Activated CD4-positive, alpha-beta T cell treated with anti-CD3 and anti-CD28 coated beads for 36 hours (primary cell): ENCODE data around the gene TENT5C. TPM values are rescaled to one million over a fixed set of nuclear protein-coding genes. Genes with fewer than 3 reads are reported as not detected.

Experiments used
- ATAC-seq: fragments of 200-7000 bp; cut with Tn5 transposase; one replicate; pipeline ENCODE4 v1.10.0; 2021; ENCODE audit warnings: mild to moderate bottlenecking, moderate library complexity
- CTCF ChIA-PET: fragments of 350-600 bp; sonication (Branson Sonifier 250); formaldehyde crosslinking; loops from one replicate; lab custom pipeline; 2021; ENCODE audit warnings: antibody characterized with exemption; lab: Charles Lee
- POLR2A ChIA-PET: fragments of 350-600 bp; sonication (Branson Sonifier 250); formaldehyde crosslinking; loops from one replicate; lab custom pipeline; 2021; ENCODE audit warnings: antibody characterized with exemption, inconsistent platforms; lab: Charles Lee
- DNase-seq: peaks from one replicate; pipeline ENCODE4 v3.0.0-alpha.2; 2020
- H3K27ac Mint-ChIP-seq: one replicate; pipeline ENCODE4 v1.8.0; 2021; ENCODE audit warnings: mixed read lengths
- H3K27me3 Mint-ChIP-seq: one replicate; pipeline ENCODE4 v1.8.0; 2021; ENCODE audit warnings: mixed read lengths
- H3K36me3 Mint-ChIP-seq: one replicate; pipeline ENCODE4 v1.8.0; 2021; ENCODE audit warnings: low read depth, mixed read lengths
- H3K4me1 Mint-ChIP-seq: one replicate; pipeline ENCODE4 v1.8.0; 2021; ENCODE audit warnings: mixed read lengths
- H3K4me3 Mint-ChIP-seq: one replicate; pipeline ENCODE4 v1.8.0; 2021; ENCODE audit warnings: mild to moderate bottlenecking, moderate library complexity, mixed read lengths
- H3K9me3 Mint-ChIP-seq: one replicate; pipeline ENCODE4 v1.8.0; 2021; ENCODE audit warnings: low read depth, mixed read lengths
- intact Hi-C, 2 experiments: fragments of 100-400 bp; cut with DNase I in 1 of 2; cut with micrococcal nuclease in 1 of 2; formaldehyde crosslinking; loops; one replicate each; pipeline versions ENCODE4 v1.14.2 to v1.15.1; 2022 to 2024; cut with DNase I, micrococcal nuclease
- total RNA-seq, 2 experiments: library from RNA; stranded (reverse); gene quantifications; one replicate each; pipeline ENCODE4 v1.2.3, GENCODE V29; 2021

Gene TENT5C
- total RNA-seq, 2 experiments from 2014 or later = 6.0 to 6.4 TPM

DNA sequence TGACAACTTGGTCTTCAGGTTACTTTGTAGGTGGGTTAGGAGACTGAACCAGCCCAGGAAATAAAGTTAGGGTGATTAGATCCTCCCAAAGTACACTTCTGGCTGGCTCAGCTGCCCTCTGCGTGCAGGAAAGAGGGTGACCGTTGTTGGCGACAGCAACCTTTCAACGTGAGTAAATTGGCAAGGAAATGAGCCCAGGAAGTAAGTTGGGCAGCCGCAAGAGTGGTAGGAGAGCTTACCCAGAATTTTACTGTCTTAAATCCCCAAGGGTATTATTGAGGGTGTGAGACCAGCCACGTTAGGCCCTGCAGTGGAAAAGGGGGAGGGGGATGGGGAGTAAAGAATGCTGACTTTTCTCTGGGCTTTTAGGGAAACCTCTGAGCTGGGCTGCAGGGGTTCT, 1.6 kb downstream of the TENT5C start:
- peak; percentile 4 for ATAC-seq
- DNase-seq = peak; percentile 61
- POLR2A ChIA-PET = interaction anchor here (1.4 to 3.6 kb wide), 3 partner anchors 45 to 52 kb away, joined by 3 to 21 read pairs (median 6); no protein-coding TSS in a partner anchor
- Mint-ChIP-seq H3K27me3 (peaks cover 2% of the 10 kb centered on the region), H3K27ac (peak overlapping the region; percentile 7), H3K4me3 (peak overlapping the region; percentile 92), H3K9me3 (no peaks in the 10 kb centered on the region), H3K4me1 (peaks cover 41% of the 10 kb centered on the region), H3K36me3 (peaks cover 2% of the 10 kb centered on the region)
- intact Hi-C loops = loop anchor here (5.0 to 10.0 kb wide), 4 partner anchors 145 to 1230 kb away; partner anchors contain the start of genes CD2 (in 1 of the 2) and TTF2 (in 1 of the 2)
- CTCF ChIA-PET = interaction anchor here (0.9 to 2.4 kb wide), 7 partner anchors 14 to 147 kb away, joined by 3 to 15 read pairs (median 5); no protein-coding TSS in a partner anchor

DNA sequence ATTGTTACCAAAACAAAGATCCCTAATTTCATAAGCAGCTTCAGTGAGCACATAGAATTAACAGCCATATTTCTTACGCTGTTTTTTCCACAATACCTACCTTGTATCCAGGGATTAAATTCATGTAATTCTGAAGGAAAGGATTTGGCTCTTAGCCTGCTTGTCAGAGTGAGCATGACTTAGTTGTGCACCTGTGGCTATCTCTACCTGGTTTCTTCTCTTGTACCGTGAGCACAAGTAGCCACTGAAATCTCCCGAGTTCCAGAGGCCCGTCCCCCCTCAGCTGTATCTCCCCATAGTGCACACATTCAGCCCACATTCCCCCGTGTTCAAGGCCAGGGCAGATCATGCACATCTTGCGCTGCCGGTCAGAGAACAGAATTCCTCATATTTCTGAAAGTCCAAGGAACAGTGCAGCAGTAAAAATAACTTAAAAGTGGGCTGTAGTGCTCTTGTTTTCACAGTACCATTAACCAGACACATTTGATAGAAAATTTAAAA, 2.3 kb downstream of the TENT5C start:
- ATAC-seq (no peak), DNase-seq (no peak)
- ChIA-PET POLR2A (interaction anchor here (0.6 to 3.6 kb wide), 4 partner anchors 44 to 271 kb away, joined by 3 to 21 read pairs (median 4); no protein-coding TSS in a partner anchor), CTCF (interaction anchor here (0.8 to 2.4 kb wide), 8 partner anchors 13 to 150 kb away, joined by 3 to 15 read pairs (median 4); no protein-coding TSS in a partner anchor)
- Mint-ChIP-seq H3K27ac (no peak overlapping the region), H3K27me3 (peaks cover 2% of the 10 kb centered on the region), H3K4me3 (peak overlapping the region; percentile 92), H3K4me1 (peaks cover 48% of the 10 kb centered on the region), H3K36me3 (peaks cover 2% of the 10 kb centered on the region), H3K9me3 (no peaks in the 10 kb centered on the region)
- intact Hi-C loops = loop anchor here (5.0 to 10.0 kb wide), 4 partner anchors 144 to 1231 kb away; partner anchors contain the start of genes CD2 (in 1 of the 2) and TTF2 (in 1 of the 2)

DNA sequence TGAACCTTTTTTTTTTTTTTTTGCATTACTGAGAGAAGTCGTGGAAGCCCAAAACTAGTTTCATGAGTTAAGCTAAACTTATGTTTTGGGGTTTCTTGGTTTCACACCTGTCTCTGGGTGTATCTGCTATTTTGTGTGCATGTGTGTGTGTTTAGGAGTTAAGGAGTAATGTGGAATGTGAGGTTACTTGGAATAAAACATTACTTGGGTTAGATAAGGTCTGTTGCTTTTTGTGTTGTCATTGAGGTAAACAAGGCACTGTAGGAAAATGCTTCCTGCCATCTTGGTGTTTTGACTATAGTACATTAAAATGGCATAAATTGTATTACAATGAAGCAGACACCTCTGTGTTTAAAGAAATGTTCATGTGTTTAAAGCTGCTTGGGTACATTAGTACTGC, 2.9 kb downstream of the TENT5C start:
- DNase-seq (no peak), ATAC-seq (no peak)
- H3K36me3 Mint-ChIP-seq = peaks cover 2% of the 10 kb centered on the region
- H3K4me1 Mint-ChIP-seq = peaks cover 53% of the 10 kb centered on the region
- intact Hi-C loops = loop anchor here (5.0 to 10.0 kb wide), 4 partner anchors 144 to 1231 kb away; partner anchors contain the start of genes CD2 (in 1 of the 2) and TTF2 (in 1 of the 2)
- CTCF ChIA-PET = interaction anchor here (0.7 to 1.8 kb wide), 5 partner anchors 20 to 149 kb away, joined by 3 to 7 read pairs (median 3); no protein-coding TSS in a partner anchor
- H3K27ac Mint-ChIP-seq = no peak overlapping the region
- peak overlapping the region; percentile 92 for H3K4me3 Mint-ChIP-seq
- POLR2A ChIA-PET = interaction anchor here (3.6 kb wide), 1 partner anchor 46 kb away, joined by 21 read pairs; no protein-coding TSS in a partner anchor
- H3K27me3 Mint-ChIP-seq = peaks cover 2% of the 10 kb centered on the region
- no peaks in the 10 kb centered on the region for H3K9me3 Mint-ChIP-seq

DNA sequence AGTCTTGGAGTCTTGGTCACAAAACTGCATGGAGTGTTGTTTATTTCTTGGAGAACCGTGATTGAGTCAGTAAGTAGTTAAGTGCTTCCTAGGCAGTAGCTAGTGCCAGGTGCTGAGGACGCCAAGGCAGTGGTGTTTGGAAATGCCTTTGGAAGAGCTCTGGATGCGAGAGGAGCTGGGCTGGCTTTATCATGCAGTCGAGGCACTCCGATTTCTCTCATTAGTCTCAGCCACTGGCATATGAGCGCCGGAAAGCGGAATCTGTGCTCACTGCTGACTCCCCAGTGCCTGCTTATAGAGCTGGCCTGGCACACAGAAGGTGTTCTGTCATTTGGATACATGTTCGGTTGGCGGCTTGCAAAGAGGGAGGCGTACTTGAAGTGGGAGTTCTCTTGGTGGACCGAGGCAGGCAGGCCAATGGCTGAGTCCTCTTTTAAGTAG, 3.6 kb downstream of the TENT5C start:
- intact Hi-C loops = loop anchor here (5.0 to 10.0 kb wide), 4 partner anchors 143 to 1232 kb away; partner anchors contain the start of genes CD2 (in 1 of the 2) and TTF2 (in 1 of the 2)
- Mint-ChIP-seq H3K27me3 (peaks cover 2% of the 10 kb centered on the region), H3K36me3 (peaks cover 2% of the 10 kb centered on the region), H3K4me3 (no peak overlapping the region), H3K27ac (no peak overlapping the region), H3K4me1 (peaks cover 59% of the 10 kb centered on the region), H3K9me3 (no peaks in the 10 kb centered on the region)
- CTCF ChIA-PET = interaction anchor here (0.6 to 1.3 kb wide), 4 partner anchors 19 to 206 kb away, joined by 3 read pairs; no protein-coding TSS in a partner anchor
- POLR2A ChIA-PET = interaction anchor here (3.6 kb wide), 1 partner anchor 45 kb away, joined by 21 read pairs; no protein-coding TSS in a partner anchor
- no peak for DNase-seq
- ATAC-seq = no peak

DNA sequence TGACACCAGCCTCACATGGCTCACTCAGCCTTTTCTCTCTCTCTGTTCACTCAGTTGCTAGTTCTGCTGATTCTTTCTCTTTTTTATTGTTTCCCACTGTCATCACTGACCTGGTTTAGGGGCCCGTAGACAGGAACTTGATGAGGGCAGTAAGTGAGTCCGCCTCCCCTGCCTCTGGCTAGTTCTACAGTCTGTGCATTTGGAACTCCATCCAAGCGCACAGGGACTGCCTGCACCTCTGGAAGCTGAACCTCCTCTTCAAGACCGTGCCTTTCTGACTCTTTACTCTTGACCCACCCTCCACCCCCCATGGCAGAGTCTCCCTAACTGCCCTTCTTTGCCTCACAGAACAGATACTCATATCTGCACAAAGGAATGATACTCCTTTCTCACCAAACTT, 4.2 kb downstream of the TENT5C start:
- peaks cover 2% of the 10 kb centered on the region for H3K27me3 Mint-ChIP-seq
- no peak overlapping the region for H3K4me3 Mint-ChIP-seq
- ATAC-seq (no peak), DNase-seq (no peak)
- CTCF ChIA-PET = interaction anchor here (0.6 to 1.3 kb wide), 3 partner anchors 18 to 206 kb away, joined by 3 read pairs; no protein-coding TSS in a partner anchor
- peaks cover 59% of the 10 kb centered on the region for H3K4me1 Mint-ChIP-seq
- POLR2A ChIA-PET = interaction anchor here (3.6 kb wide), 1 partner anchor 45 kb away, joined by 21 read pairs; no protein-coding TSS in a partner anchor
- no peak overlapping the region for H3K27ac Mint-ChIP-seq
- peaks cover 2% of the 10 kb centered on the region for H3K36me3 Mint-ChIP-seq
- no peaks in the 10 kb centered on the region for H3K9me3 Mint-ChIP-seq
- intact Hi-C loops = loop anchor here in 1 of 2 experiments (10.0 kb wide), 1 partner anchor 245 kb away; the partner anchor contains the start of gene MAN1A2

DNA sequence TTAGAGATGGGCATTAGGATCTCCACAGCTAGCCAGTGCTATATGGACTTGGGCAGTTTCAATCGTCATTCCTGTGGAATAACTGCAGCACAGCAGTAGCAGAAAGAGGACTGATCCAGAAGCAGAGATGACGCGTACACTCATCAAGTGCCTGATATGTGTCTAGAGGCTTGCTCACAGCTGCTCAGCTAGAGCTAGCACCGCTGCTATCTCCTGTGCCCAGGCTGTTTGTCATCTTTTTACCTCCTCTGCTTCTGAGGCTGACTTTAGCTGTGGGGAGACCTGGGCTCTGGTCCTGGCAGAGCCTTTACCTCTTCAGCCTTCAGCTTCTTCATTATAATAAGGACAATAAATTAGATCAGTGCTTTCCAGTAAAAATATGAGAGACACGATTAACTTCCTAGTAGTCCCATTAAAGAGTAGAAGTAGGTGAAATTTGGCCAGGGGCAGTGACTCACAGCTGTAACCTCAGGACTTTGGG, 5.3 kb downstream of the TENT5C start:
- no peak overlapping the region for H3K27ac Mint-ChIP-seq
- DNase-seq (no peak), ATAC-seq (no peak)
- H3K4me1 Mint-ChIP-seq = peaks cover 67% of the 10 kb centered on the region
- CTCF ChIA-PET = interaction anchor here (0.9 to 1.4 kb wide), 3 partner anchors 71 to 77 kb away, joined by 3 to 5 read pairs (median 4); no protein-coding TSS in a partner anchor
- H3K27me3 Mint-ChIP-seq = peaks cover 2% of the 10 kb centered on the region
- peaks cover 4% of the 10 kb centered on the region for H3K36me3 Mint-ChIP-seq
- POLR2A ChIA-PET = interaction anchor here (0.5 to 0.7 kb wide), 2 partner anchors 39 to 51 kb away, joined by 3 read pairs; no protein-coding TSS in a partner anchor
- no peaks in the 10 kb centered on the region for H3K9me3 Mint-ChIP-seq
- no peak overlapping the region for H3K4me3 Mint-ChIP-seq
- intact Hi-C loops = loop anchor here in 1 of 2 experiments (10.0 kb wide), 1 partner anchor 246 kb away; the partner anchor contains the start of gene MAN1A2

DNA sequence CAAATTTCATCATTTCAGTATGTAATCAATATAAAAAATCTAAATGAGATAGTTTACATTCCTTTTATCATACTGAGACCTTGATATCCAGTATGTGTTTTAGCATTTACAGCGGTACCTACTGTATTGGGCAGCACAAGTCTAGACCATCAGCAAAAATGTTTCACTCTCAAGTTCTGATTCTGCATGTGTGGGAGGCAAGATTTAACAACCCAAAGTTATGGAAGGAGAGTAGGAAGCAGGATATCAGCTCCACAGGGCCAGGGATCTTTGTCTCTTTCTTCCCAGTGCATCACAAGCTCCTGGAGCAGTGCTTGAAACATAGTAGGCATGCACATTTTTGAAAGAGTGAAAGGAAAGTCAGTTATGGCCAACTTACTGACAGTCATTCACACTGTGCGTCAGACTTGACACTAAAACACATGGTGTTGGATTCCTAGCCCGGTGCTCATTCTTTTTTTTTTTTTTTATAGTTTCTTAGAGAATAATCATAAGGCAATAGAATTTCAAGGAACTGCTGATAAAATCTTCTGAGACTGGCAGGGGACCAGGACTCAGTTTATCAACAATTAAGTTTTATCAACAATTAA, 6.1 kb downstream of the TENT5C start:
- Mint-ChIP-seq H3K9me3 (no peaks in the 10 kb centered on the region), H3K4me3 (no peak overlapping the region), H3K27me3 (peaks cover 5% of the 10 kb centered on the region), H3K27ac (no peak overlapping the region), H3K36me3 (peaks cover 6% of the 10 kb centered on the region), H3K4me1 (peaks cover 69% of the 10 kb centered on the region)
- DNase-seq = no peak
- ATAC-seq = no peak
- intact Hi-C loops = loop anchor here in 1 of 2 experiments (10.0 kb wide), 1 partner anchor 247 kb away; the partner anchor contains the start of gene MAN1A2
- POLR2A ChIA-PET = interaction anchor here (0.5 to 0.7 kb wide), 2 partner anchors 38 to 50 kb away, joined by 3 read pairs; no protein-coding TSS in a partner anchor
- CTCF ChIA-PET = interaction anchor here (0.9 to 1.4 kb wide), 4 partner anchors 70 to 146 kb away, joined by 3 to 5 read pairs (median 4); no protein-coding TSS in a partner anchor

DNA sequence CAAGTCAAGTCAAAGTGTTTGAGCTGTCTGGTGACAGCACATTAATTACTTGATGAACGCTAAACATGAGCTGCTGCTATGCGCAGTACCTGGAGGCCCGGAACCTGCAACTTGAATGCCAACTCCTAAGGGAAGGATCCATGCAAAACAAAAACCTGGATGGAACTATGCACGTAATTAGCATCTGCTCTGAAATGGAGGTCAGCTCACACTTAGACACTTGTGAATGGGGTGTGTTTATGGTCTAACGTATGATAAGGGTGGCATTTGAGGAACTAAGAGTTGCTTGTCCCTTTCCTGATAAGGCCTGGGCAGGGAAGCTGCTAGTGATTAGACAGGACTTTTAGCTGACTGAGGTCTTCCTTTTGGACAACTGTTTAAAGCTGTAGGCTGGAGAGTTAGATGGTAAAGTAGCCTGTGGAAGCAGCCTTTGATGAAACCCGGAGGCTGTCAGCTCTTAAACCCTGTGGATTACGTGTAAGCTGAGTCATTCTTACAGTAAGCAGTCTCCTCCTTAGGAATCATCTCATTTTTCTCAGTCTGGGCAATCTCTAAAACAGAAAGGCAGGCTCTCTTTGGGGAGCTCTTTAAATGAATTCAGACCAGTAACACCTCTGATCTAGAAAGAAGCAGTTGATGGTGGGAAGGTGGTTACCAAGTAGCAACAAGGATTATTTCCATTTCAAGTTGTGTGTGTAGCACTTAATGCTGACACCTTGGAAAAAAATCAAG, 6.8 kb downstream of the TENT5C start:
- H3K27me3 Mint-ChIP-seq = peaks cover 5% of the 10 kb centered on the region
- H3K4me1 Mint-ChIP-seq = peaks cover 66% of the 10 kb centered on the region
- CTCF ChIA-PET = interaction anchor here (0.6 to 1.4 kb wide), 6 partner anchors 11 to 146 kb away, joined by 3 to 5 read pairs (median 4); no protein-coding TSS in a partner anchor
- POLR2A ChIA-PET = interaction anchor here (1.0 kb wide), 1 partner anchor 49 kb away, joined by 3 read pairs; no protein-coding TSS in a partner anchor
- peak overlapping the region; percentile 40 for H3K27ac Mint-ChIP-seq
- H3K4me3 Mint-ChIP-seq = no peak overlapping the region
- DNase-seq (peak; percentile 18), ATAC-seq (peak; percentile 76)
- peaks cover 6% of the 10 kb centered on the region for H3K36me3 Mint-ChIP-seq
- intact Hi-C loops = loop anchor here in 1 of 2 experiments (10.0 kb wide), 1 partner anchor 248 kb away; the partner anchor contains the start of gene MAN1A2
- no peaks in the 10 kb centered on the region for H3K9me3 Mint-ChIP-seq

DNA sequence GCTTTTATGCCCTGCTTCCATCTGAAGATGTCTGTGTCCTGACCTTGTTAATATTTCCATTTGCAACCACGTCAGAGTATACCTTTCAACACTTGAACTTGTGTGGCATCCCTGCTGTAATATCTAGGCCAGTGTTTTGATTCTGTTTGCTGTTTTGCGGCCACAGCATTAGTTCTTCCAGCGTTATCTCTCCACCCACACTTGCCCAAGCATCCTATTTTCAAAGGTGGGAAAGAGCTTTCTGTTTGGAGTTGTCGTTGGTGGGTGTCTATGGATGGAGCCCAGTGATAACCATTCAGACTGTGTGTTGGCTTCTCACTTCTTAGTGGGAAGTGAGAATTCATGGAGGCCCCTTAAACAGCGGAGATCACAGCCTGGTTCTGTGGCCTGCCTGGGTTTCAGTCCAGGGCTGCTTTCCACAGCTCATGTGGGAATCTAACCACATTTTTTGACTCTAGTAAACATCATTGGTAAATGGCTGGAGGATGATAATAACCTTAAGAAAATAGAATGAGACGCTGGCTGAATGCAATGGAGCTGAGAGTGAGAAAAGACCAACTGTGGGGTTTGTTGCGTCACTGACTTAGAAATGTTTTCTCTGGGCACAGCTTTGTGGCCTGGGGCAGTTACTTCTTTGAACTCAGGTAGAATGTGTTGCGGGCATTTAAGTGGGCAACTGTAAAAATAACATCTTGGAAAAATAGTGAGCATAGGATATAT, 7.6 kb downstream of the TENT5C start:
- Mint-ChIP-seq H3K4me3 (no peak overlapping the region), H3K27me3 (peaks cover 3% of the 10 kb centered on the region), H3K4me1 (peaks cover 65% of the 10 kb centered on the region), H3K9me3 (no peaks in the 10 kb centered on the region), H3K36me3 (peaks cover 6% of the 10 kb centered on the region), H3K27ac (no peak overlapping the region)
- peak; percentile 23 for ATAC-seq
- CTCF ChIA-PET = interaction anchor here (0.5 to 1.5 kb wide), 6 partner anchors 10 to 321 kb away, joined by 3 to 4 read pairs (median 3); no protein-coding TSS in a partner anchor
- DNase-seq = no peak
- POLR2A ChIA-PET = interaction anchor here (1.0 kb wide), 1 partner anchor 48 kb away, joined by 3 read pairs; no protein-coding TSS in a partner anchor
- intact Hi-C loops = loop anchor here in 1 of 2 experiments (10.0 kb wide), 1 partner anchor 249 kb away; the partner anchor contains the start of gene MAN1A2
